HEK293 (cell line): ENCODE measurements around the gene SRSF4.

Experiments
- CTCF ChIA-PET: fragments of 350-600 bp; formaldehyde crosslinking; extraction: SDS; loops from one replicate; lab custom pipeline; 2021; ENCODE audit warnings: antibody characterized with exemption; lab: Yijun Ruan, JAX
- POLR2A ChIA-PET: fragments of 300-600 bp; formaldehyde crosslinking; extraction: SDS; loops from one replicate; lab custom pipeline; 2020; ENCODE audit warnings: antibody characterized with exemption, inconsistent platforms; lab: Yijun Ruan, JAX
- H3K27ac ChIP-seq: fragments of 200-500 bp; sonication (Bioruptor generic); 2 replicates; pipeline ENCODE4 v1.5.1; 2014; ENCODE audit warnings: low read depth, low read length, control low read depth, inconsistent platforms; ENCODE audit errors: extremely low read depth
- H3K36me3 ChIP-seq, 2 experiments: fragments of 200-500 bp in 1 of 2; sonication (Bioruptor generic) in 1 of 2; 1 replicate in 1 of 2; 2 replicates in 1 of 2; pipeline ENCODE4 v1.5.1; 2014 to 2017; ENCODE audit warnings: inconsistent platforms in 2 of 2, low read length in 2 of 2; ENCODE audit not compliant: control insufficient read depth in 2 of 2, insufficient read depth in 1 of 2
- H3K4me1 ChIP-seq: fragments of 200-500 bp; sonication (Bioruptor generic); 2 replicates; pipeline ENCODE4 v1.5.1; 2014; ENCODE audit warnings: mild to moderate bottlenecking, low read length, inconsistent platforms; ENCODE audit not compliant: control insufficient read depth, insufficient read depth
- H3K4me3 ChIP-seq: 2 replicates; pipeline ENCODE4 v1.5.1; 2011; ENCODE audit warnings: low read depth, mild to moderate bottlenecking, control low read depth, low read length, moderate library complexity
- H3K9me3 ChIP-seq: fragments of 200-500 bp; sonication (Bioruptor generic); 2 replicates; pipeline ENCODE4 v1.5.1; 2014; ENCODE audit warnings: low read depth, low read length, inconsistent platforms; ENCODE audit not compliant: control insufficient read depth, insufficient read depth
- MZF1 ChIP-seq: fragments of 450-650 bp; formaldehyde crosslinking; IDR thresholded peaks from 2 replicates; pipeline ENCODE4 v1.5.1; 2017; ENCODE audit warnings: missing biosample characterization, missing genetic modification characterization, borderline replicate concordance
- PRDM2 ChIP-seq: fragments of 450-650 bp; formaldehyde crosslinking; IDR thresholded peaks from 2 replicates; pipeline ENCODE4 v1.5.1; 2016; ENCODE audit warnings: missing biosample characterization, missing genetic modification characterization, borderline replicate concordance
- SP3 ChIP-seq: fragments of 450-650 bp; formaldehyde crosslinking; IDR thresholded peaks from 2 replicates; pipeline ENCODE4 v1.5.1; 2016; ENCODE audit warnings: missing biosample characterization, missing genetic modification characterization
- ZNF121 ChIP-seq: fragments of 450-650 bp; formaldehyde crosslinking; IDR thresholded peaks from 2 replicates; pipeline ENCODE4 v1.5.1; 2016; ENCODE audit warnings: missing biosample characterization, missing genetic modification characterization
- ZNF362 ChIP-seq: fragments of 450-650 bp; formaldehyde crosslinking; IDR thresholded peaks from 2 replicates; pipeline ENCODE4 v1.5.1; 2016; ENCODE audit warnings: missing biosample characterization, missing genetic modification characterization
- ZNF510 ChIP-seq: fragments of 450-650 bp; formaldehyde crosslinking; IDR thresholded peaks from 2 replicates; pipeline ENCODE4 v1.5.1; 2018; ENCODE audit warnings: mild to moderate bottlenecking, missing genetic modification characterization, missing biosample characterization; ENCODE audit not compliant: insufficient replicate concordance
- ZNF561 ChIP-seq: fragments of 450-650 bp; IDR thresholded peaks from 2 replicates; pipeline ENCODE4 v1.5.1; 2018; ENCODE audit warnings: missing biosample characterization, missing genetic modification characterization, borderline replicate concordance
- ZNF600 ChIP-seq: fragments of 450-650 bp; formaldehyde crosslinking; IDR thresholded peaks from 2 replicates; pipeline ENCODE4 v1.5.1; 2016; ENCODE audit warnings: missing biosample characterization, missing genetic modification characterization
- ZNF610 ChIP-seq: fragments of 450-650 bp; formaldehyde crosslinking; IDR thresholded peaks from 2 replicates; pipeline ENCODE4 v1.5.1; 2016; ENCODE audit warnings: missing biosample characterization, missing genetic modification characterization, borderline replicate concordance
- ZNF701 ChIP-seq: fragments of 450-650 bp; formaldehyde crosslinking; IDR thresholded peaks from 2 replicates; pipeline ENCODE4 v1.5.1; 2016; ENCODE audit warnings: missing biosample characterization, missing genetic modification characterization
- TF ChIP-seq, protein P1 (sequence below): fragments of 450-650 bp; formaldehyde crosslinking; IDR thresholded peaks from 2 replicates; pipeline ENCODE4 v1.5.1; 2017; ENCODE audit warnings: missing biosample characterization, missing genetic modification characterization

SRSF4 gene

GRCh38 chr1:29167904-29168303 is 13.8 kb downstream of the SRSF4 start:
- TF ChIP-seq SP3 (tag by site-specific recombination) (no peak), ZNF362 (peak; percentile 91)
- TF ChIP-seq, all 188 proteins: peak for 1
- peaks cover 3 to 82% of the 10 kb centered on the region in 2 experiments for H3K36me3 ChIP-seq
- H3K9me3 ChIP-seq = no peaks in the 10 kb centered on the region
- H3K4me3 ChIP-seq = no peak overlapping the region
- CTCF ChIA-PET = interaction anchor here (1.0 kb wide), 1 partner anchor 14 kb away, joined by 4 read pairs; the partner anchor contains the start of gene SRSF4
- peaks cover 7% of the 10 kb centered on the region for H3K4me1 ChIP-seq
- POLR2A ChIA-PET = interaction anchor here (0.6 to 3.1 kb wide), 4 partner anchors 13 to 217 kb away, joined by 3 to 16 read pairs (median 4); partner anchors contain the start of gene SRSF4
- H3K27ac ChIP-seq = no peak overlapping the region

GRCh38 chr1:29166291-29166878 is 15.3 kb downstream of the SRSF4 start:
- Histone ChIP-seq H3K4me3 (no peak overlapping the region), H3K27ac (no peak overlapping the region), H3K36me3 (peaks cover 3 to 89% of the 10 kb centered on the region in 2 experiments), H3K9me3 (no peaks in the 10 kb centered on the region), H3K4me1 (peaks cover 7% of the 10 kb centered on the region; the same call in 1 of the 2 replicates)
- POLR2A ChIA-PET = interaction anchor here (0.6 to 3.1 kb wide), 2 partner anchors 14 to 23 kb away, joined by 3 to 16 read pairs; partner anchors contain the start of gene SRSF4
- CTCF ChIA-PET = interaction anchor here (0.6 to 1.2 kb wide), 4 partner anchors 12 to 1697 kb away, joined by 3 to 5 read pairs (median 3); partner anchors contain the start of gene SRSF4
- TF ChIP-seq ZNF121 (tag by site-specific recombination) = no peak
- TF ChIP-seq ZNF600 (tag by site-specific recombination) = 0 out of 2 replicates have a peak, but pooled peaks have one; percentile 46

DNA sequence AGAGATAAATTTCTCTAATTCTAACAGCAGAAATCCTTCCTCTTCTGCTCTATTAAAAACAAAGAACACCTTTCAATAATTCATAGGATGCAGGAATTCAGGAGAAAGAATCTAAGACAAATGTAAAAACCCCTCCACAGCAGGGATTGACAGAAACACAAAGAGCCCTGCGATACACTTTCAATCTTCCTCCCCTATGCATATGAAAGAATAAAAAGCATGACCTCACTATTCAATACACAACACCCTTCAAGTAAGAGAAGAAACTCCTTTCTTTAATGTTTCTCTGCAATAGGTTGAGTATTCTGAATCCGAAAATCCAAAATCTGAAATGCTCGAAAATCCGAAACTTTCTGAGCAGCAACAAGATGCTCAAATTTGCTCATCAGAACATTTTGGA is 17.1 kb downstream of the SRSF4 start:
- Histone ChIP-seq H3K36me3 (peaks cover 3 to 89% of the 10 kb centered on the region in 2 experiments), H3K4me1 (0 out of 2 replicates have a peak, but pooled peaks cover 4% of the 10 kb centered on the region), H3K4me3 (no peak overlapping the region)

More for the DNA sequence above, 17.1 kb downstream of the SRSF4 start:
- H3K9me3 ChIP-seq = no peaks in the 10 kb centered on the region
- ChIA-PET POLR2A (interaction anchor here (1.4 kb wide), 1 partner anchor 17 kb away, joined by 5 read pairs; the partner anchor contains the start of gene SRSF4), CTCF (interaction anchor here (0.6 kb wide), 1 partner anchor 756 kb away, joined by 3 read pairs; no protein-coding TSS in a partner anchor)
- no peak overlapping the region for H3K27ac ChIP-seq
- TF ChIP-seq ZNF610 (tag by site-specific recombination) = no peak
- TF ChIP-seq MZF1 (tag by site-specific recombination) = no peak
- no peak for TF ChIP-seq ZNF701 (tag by site-specific recombination)
- no peak for TF ChIP-seq ZNF561 (tag by site-specific recombination)
- TF ChIP-seq, protein P1, sequence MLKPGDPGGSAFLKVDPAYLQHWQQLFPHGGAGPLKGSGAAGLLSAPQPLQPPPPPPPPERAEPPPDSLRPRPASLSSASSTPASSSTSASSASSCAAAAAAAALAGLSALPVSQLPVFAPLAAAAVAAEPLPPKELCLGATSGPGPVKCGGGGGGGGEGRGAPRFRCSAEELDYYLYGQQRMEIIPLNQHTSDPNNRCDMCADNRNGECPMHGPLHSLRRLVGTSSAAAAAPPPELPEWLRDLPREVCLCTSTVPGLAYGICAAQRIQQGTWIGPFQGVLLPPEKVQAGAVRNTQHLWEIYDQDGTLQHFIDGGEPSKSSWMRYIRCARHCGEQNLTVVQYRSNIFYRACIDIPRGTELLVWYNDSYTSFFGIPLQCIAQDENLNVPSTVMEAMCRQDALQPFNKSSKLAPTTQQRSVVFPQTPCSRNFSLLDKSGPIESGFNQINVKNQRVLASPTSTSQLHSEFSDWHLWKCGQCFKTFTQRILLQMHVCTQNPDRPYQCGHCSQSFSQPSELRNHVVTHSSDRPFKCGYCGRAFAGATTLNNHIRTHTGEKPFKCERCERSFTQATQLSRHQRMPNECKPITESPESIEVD (tag by site-specific recombination) = no peak
- TF ChIP-seq ZNF510 = no peak
- TF ChIP-seq PRDM2 (tag by site-specific recombination) = no peak
